ENCODE results near the gene BMP7.

BMP7 gene

GRCh38 chr20:57224641-57225138 is 41.8 kb downstream of the BMP7 start:
- no peak for DNase-seq

GRCh38 chr20:57223648-57224489 is 42.6 kb downstream of the BMP7 start:
- DNase-seq = peak; percentile 4

- DNase-seq = no peak
Measured at GRCh38 chr20:57222631-57222950, 43.9 kb downstream of the BMP7 start.

GRCh38 chr20:57221916-57222630 is 44.4 kb downstream of the BMP7 start:
- DNase-seq = no peak

GRCh38 chr20:57220337-57221145 is 45.9 kb downstream of the BMP7 start:
- no peak for DNase-seq

GRCh38 chr20:57219071-57219677 is 47.3 kb downstream of the BMP7 start:
- DNase-seq = no peak

- no peak for DNase-seq
Measured at GRCh38 chr20:57218489-57218888, 48.0 kb downstream of the BMP7 start.

GRCh38 chr20:57217802-57218201 is 48.6 kb downstream of the BMP7 start:
- DNase-seq = no peak

GRCh38 chr20:57216669-57217068 is 49.8 kb downstream of the BMP7 start:
- DNase-seq = no peak

GRCh38 chr20:57215826-57216471 is 50.5 kb downstream of the BMP7 start:
- DNase-seq = no peak

- no peak for DNase-seq
Measured at GRCh38 chr20:57215426-57215825, 51.0 kb downstream of the BMP7 start.

- DNase-seq = no peak
Measured at GRCh38 chr20:57214948-57215347, 51.5 kb downstream of the BMP7 start.

- no peak for DNase-seq
Measured at GRCh38 chr20:57214427-57214826, 52.0 kb downstream of the BMP7 start.

- DNase-seq = no peak
Measured at GRCh38 chr20:57213924-57214323, 52.5 kb downstream of the BMP7 start.

GRCh38 chr20:57213291-57213690 is 53.1 kb downstream of the BMP7 start:
- DNase-seq = no peak

- no peak for DNase-seq
Measured at GRCh38 chr20:57212534-57213276, 53.7 kb downstream of the BMP7 start.

GRCh38 chr20:57211908-57212533 is 54.4 kb downstream of the BMP7 start:
- no peak for DNase-seq

GRCh38 chr20:57211406-57211805 is 55.0 kb downstream of the BMP7 start:
- DNase-seq = no peak

GRCh38 chr20:57210911-57211280 is 55.5 kb downstream of the BMP7 start:
- no peak for DNase-seq

- DNase-seq = no peak
Measured at GRCh38 chr20:57210054-57210910, 56.2 kb downstream of the BMP7 start.
